Measurements from ENCODE around the gene GSX2. TPM values are rescaled to one million over a fixed set of nuclear protein-coding genes. Genes with fewer than 3 reads are reported as not detected.

GSX2 gene
- total and polyA plus RNA-seq, 10 of the 15 experiments (the other 5 are each of a cell fraction or from before 2014, with no cell fraction given), result 0.04 to 0.58 (median 0.50) TPM; not detected in 5

Small RNAs within 50 kb of the gene (small RNA-seq; reads per million reads assigned to genes)
- not detected for gene AC110792.1

Other genes starting within 250 kb of the GSX2 start
- 17.6 and 19.1 TPM in 2 replicates for gene CHIC2, start 35.6 kb upstream of the GSX2 start, total RNA-seq (2014; rRNA removed)
- 13.6 and 14.2 TPM in 2 replicates for gene CHIC2, start 35.6 kb upstream of the GSX2 start, total RNA-seq (2014; rRNA removed; fragmentation: Illumina TruSeq; extraction: Trizol)
- gene CHIC2, start 35.6 kb upstream of the GSX2 start, total RNA-seq (2021), result 9.7 and 13.4 TPM in 2 replicates
- gene CHIC2, start 35.6 kb upstream of the GSX2 start, polyA plus RNA-seq (2011; rRNA removed), result 12.1 and 16.2 TPM in 2 replicates
- 8.1 and 9.8 TPM in 2 replicates for gene CHIC2, start 35.6 kb upstream of the GSX2 start, polyA plus RNA-seq (2014; fragmentation: Illumina TruSeq; extraction: Trizol)
- gene CHIC2, start 35.6 kb upstream of the GSX2 start, polyA plus RNA-seq (2014; fragmentation: Nextera tagmentation; extraction: Ambion mirVana), result 1 to 10 TPM in 1 of 2 experiments, under 1 TPM in 1; 0.80 to 2.8 TPM
- gene CHIC2, start 35.6 kb upstream of the GSX2 start, polyA plus RNA-seq (2014; rRNA removed), result 10.2 and 12.3 TPM in 2 replicates
- gene CHIC2, start 35.6 kb upstream of the GSX2 start, polyA plus RNA-seq (2016; fragmentation: Nextera tagmentation; extraction: Ambion mirVana), result 10 to 100 TPM; 21.9 to 24.4 TPM
- not detected in 2 replicates for gene PDGFRA, start 129.1 kb downstream of the GSX2 start, total RNA-seq (2014; rRNA removed)
- gene PDGFRA, start 129.1 kb downstream of the GSX2 start, total RNA-seq (2014; rRNA removed; fragmentation: Illumina TruSeq; extraction: Trizol), result not detected in 2 replicates
- 0.28 and 0.40 TPM in 2 replicates for gene PDGFRA, start 129.1 kb downstream of the GSX2 start, total RNA-seq (2021)
- 0.01 TPM in 1 of 2 replicates, not detected in the other for gene PDGFRA, start 129.1 kb downstream of the GSX2 start, polyA plus RNA-seq (2011; rRNA removed)
- 0.03 TPM in 1 of 2 replicates, not detected in the other for gene PDGFRA, start 129.1 kb downstream of the GSX2 start, polyA plus RNA-seq (2014; fragmentation: Illumina TruSeq; extraction: Trizol)
- gene PDGFRA, start 129.1 kb downstream of the GSX2 start, polyA plus RNA-seq (2014; fragmentation: Nextera tagmentation; extraction: Ambion mirVana), result not detected
- gene PDGFRA, start 129.1 kb downstream of the GSX2 start, polyA plus RNA-seq (2014; rRNA removed), result not detected in 2 replicates
- under 1 TPM; 0.06 to 0.24 TPM for gene PDGFRA, start 129.1 kb downstream of the GSX2 start, polyA plus RNA-seq (2016; fragmentation: Nextera tagmentation; extraction: Ambion mirVana)